NB4 (cell line): ENCODE data around the gene PRDX5.

Experiments
- DNase-seq: peaks from one replicate; pipeline ENCODE4 v3.0.0; 2010; ENCODE audit warnings: low read depth
- H3K4me3 ChIP-seq: one replicate; pipeline ENCODE4 v1.5.1; 2011; ENCODE audit warnings: mild to moderate bottlenecking, low read depth, low read length, moderate library complexity
- MYC ChIP-seq: IDR thresholded peaks from 2 replicates; pipeline ENCODE4 v1.6.1; 2011; ENCODE audit warnings: low read depth, low read length
- POLR2A ChIP-seq: IDR thresholded peaks from 2 replicates; pipeline ENCODE4 v1.6.1; 2011; ENCODE audit warnings: mild to moderate bottlenecking; ENCODE audit not compliant: insufficient read length; ENCODE audit errors: extremely low read depth
- TF ChIP-seq, protein P1 (sequence below): IDR thresholded peaks from one replicate; pipeline ENCODE4 v1.5.1; 2012; ENCODE audit warnings: low read depth, low read length
- TF ChIP-seq, protein P2 (sequence below): IDR thresholded peaks from 2 replicates; pipeline ENCODE4 v1.6.1; 2011; ENCODE audit warnings: low read depth, low read length

The PRDX5 gene

DNA sequence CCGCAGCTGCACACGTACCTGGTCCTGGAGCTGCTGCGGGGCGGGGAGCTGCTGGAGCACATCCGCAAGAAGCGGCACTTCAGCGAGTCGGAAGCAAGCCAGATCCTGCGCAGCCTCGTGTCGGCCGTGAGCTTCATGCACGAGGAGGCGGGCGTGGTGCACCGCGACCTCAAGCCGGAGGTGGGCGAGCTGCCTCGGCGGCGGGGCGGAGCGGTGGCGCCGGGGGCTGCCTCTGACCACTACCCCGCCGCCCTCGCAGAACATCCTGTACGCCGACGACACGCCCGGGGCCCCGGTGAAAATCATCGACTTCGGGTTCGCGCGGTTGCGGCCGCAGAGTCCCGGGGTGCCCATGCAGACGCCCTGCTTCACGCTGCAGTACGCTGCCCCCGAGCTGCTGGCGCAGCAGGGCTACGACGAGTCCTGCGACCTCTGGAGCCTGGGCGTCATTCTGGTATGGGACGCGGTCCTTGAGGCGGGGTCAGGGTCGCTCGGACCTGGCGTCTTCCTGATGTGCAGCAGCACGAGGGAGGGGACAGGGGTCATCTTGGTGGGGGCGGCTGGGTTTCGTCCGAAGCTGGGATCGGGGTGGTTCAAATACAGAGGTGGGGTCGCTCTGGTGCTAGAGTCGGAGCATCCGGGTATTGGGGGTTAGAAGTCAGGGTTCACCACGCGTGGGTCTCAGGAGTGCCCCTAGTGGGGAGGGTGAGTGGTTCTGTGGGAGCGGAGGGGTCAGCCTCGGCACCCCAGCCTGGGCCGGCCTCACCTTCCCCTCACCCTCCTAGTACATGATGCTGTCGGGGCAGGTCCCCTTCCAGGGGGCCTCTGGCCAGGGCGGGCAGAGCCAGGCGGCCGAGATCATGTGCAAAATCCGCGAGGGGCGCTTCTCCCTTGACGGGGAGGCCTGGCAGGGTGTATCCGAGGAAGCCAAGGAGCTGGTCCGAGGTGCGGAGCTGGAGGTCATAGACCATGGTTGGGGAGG, 51.8 kb downstream of the PRDX5 start:
- H3K4me3 ChIP-seq: no peak overlapping the region
- DNase-seq: no peak
- no peak for TF ChIP-seq MYC
- TF ChIP-seq, protein P1, sequence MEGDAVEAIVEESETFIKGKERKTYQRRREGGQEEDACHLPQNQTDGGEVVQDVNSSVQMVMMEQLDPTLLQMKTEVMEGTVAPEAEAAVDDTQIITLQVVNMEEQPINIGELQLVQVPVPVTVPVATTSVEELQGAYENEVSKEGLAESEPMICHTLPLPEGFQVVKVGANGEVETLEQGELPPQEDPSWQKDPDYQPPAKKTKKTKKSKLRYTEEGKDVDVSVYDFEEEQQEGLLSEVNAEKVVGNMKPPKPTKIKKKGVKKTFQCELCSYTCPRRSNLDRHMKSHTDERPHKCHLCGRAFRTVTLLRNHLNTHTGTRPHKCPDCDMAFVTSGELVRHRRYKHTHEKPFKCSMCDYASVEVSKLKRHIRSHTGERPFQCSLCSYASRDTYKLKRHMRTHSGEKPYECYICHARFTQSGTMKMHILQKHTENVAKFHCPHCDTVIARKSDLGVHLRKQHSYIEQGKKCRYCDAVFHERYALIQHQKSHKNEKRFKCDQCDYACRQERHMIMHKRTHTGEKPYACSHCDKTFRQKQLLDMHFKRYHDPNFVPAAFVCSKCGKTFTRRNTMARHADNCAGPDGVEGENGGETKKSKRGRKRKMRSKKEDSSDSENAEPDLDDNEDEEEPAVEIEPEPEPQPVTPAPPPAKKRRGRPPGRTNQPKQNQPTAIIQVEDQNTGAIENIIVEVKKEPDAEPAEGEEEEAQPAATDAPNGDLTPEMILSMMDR: peak; percentile 16

DNA sequence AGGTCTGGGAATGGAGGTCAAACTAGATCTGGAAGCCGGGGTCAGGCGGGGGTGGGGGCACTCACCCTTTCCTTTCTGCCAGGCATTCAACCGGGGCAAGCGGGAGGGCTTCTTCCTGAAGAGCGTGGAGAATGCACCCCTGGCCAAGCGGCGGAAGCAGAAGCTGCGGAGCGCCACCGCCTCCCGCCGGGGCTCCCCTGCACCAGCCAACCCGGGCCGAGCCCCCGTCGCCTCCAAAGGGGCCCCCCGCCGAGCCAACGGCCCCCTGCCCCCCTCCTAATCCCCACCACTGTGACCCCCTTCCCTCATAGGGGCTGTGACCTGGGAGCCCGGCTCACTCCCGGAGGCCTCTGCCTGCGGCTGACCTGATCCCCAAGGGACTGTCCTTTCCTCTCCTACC, 53.3 kb downstream of the PRDX5 start:
- H3K4me3 ChIP-seq: no peak overlapping the region
- TF ChIP-seq POLR2A (no peak), MYC (no peak)
- TF ChIP-seq, protein P2, sequence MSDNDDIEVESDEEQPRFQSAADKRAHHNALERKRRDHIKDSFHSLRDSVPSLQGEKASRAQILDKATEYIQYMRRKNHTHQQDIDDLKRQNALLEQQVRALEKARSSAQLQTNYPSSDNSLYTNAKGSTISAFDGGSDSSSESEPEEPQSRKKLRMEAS: no peak
- TF ChIP-seq, protein P1: no peak
- DNase-seq: peak; percentile 87
